ENCODE data around the gene CARD11. TPM values are rescaled to one million over a fixed set of nuclear protein-coding genes. Genes with fewer than 3 reads are reported as not detected.

Gene CARD11
- total and polyA plus RNA-seq, 2 of the 13 experiments (the other 11 are each of a cell fraction or from before 2014, with no cell fraction given): 0.04 TPM; not detected in 1

DNA sequence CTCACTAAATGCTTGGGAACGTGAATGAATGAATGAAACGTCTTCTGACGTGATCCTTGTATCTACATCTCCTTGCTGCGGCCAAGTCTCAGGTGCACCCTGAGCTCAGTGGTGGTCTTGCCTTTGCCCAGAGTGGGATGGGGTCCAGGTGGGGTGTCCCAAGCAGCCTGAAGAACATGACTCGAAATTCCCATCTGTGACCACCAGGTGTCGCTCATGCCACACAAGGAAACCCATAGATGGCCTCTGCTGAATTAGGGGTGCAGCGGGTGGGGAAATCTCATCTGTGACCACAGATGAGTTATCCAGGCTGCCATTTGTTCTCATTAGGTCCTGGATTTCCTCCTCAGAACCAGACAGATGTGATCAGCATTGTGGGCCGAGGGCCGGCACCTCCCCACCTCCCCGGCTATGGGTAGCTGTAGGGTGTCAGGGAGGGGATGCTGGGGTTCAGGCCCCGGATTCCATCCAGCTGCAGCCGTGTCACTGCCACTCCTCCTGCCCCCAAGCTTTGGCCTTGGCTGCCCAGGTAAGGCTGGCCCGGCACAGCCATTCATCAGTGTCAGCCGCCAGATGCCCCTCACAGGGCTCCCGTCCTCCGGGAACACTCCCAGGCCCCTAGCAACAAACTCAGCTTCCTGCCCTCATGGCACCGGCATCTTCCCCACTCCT lies 178.5 kb downstream of the CARD11 start (continued):
- TF ChIP-seq IRF2 (CRISPR knock-in tag; IDR thresholded peaks at IDR 0.05) (no peak), KLF15 (CRISPR knock-in tag; IDR thresholded peaks at IDR 0.05; ENCODE audit: borderline replicate concordance) (no peak), MLLT10 (CRISPR knock-in tag; IDR thresholded peaks at IDR 0.05) (no peak), SIX1 (CRISPR knock-in tag; IDR thresholded peaks at IDR 0.05; ENCODE audit: borderline replicate concordance) (no peak), ZNF512 (CRISPR knock-in tag; IDR thresholded peaks at IDR 0.05) (no peak), SMAD1 (CRISPR knock-in tag; IDR thresholded peaks at IDR 0.05; ENCODE audit: borderline replicate concordance, low read depth) (no peak), JUN (CRISPR knock-in tag; IDR thresholded peaks at IDR 0.05) (no peak), RAD21 (CRISPR knock-in tag; IDR thresholded peaks at IDR 0.05) (peak; percentile 88), ZNF558 (CRISPR knock-in tag; IDR thresholded peaks at IDR 0.05; ENCODE audit: borderline replicate concordance) (no peak), TBL1XR1 (IDR thresholded peaks at IDR 0.05; ENCODE audit: borderline replicate concordance, low read length, partially characterized antibody) (no peak), MEIS1 (CRISPR knock-in tag; IDR thresholded peaks at IDR 0.05; ENCODE audit: borderline replicate concordance) (no peak), KLF11 (CRISPR knock-in tag; IDR thresholded peaks at IDR 0.05) (no peak), ARNT2 (CRISPR knock-in tag; IDR thresholded peaks at IDR 0.05; ENCODE audit: low read depth) (no peak), ZNF12 (CRISPR knock-in tag; IDR thresholded peaks at IDR 0.05) (no peak), ZNF205 (CRISPR knock-in tag; IDR thresholded peaks at IDR 0.05) (peak; percentile 54; the same call in 1 of the 2 replicates), NR0B2 (CRISPR knock-in tag; IDR thresholded peaks at IDR 0.05) (no peak), ZNF501 (CRISPR knock-in tag; IDR thresholded peaks at IDR 0.05) (peak; percentile 40; the same call in 1 of the 2 replicates)
- TF ChIP-seq, protein P1, sequence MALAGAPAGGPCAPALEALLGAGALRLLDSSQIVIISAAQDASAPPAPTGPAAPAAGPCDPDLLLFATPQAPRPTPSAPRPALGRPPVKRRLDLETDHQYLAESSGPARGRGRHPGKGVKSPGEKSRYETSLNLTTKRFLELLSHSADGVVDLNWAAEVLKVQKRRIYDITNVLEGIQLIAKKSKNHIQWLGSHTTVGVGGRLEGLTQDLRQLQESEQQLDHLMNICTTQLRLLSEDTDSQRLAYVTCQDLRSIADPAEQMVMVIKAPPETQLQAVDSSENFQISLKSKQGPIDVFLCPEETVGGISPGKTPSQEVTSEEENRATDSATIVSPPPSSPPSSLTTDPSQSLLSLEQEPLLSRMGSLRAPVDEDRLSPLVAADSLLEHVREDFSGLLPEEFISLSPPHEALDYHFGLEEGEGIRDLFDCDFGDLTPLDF (CRISPR knock-in tag; IDR thresholded peaks at IDR 0.05): no peak
- TF ChIP-seq, protein P2, sequence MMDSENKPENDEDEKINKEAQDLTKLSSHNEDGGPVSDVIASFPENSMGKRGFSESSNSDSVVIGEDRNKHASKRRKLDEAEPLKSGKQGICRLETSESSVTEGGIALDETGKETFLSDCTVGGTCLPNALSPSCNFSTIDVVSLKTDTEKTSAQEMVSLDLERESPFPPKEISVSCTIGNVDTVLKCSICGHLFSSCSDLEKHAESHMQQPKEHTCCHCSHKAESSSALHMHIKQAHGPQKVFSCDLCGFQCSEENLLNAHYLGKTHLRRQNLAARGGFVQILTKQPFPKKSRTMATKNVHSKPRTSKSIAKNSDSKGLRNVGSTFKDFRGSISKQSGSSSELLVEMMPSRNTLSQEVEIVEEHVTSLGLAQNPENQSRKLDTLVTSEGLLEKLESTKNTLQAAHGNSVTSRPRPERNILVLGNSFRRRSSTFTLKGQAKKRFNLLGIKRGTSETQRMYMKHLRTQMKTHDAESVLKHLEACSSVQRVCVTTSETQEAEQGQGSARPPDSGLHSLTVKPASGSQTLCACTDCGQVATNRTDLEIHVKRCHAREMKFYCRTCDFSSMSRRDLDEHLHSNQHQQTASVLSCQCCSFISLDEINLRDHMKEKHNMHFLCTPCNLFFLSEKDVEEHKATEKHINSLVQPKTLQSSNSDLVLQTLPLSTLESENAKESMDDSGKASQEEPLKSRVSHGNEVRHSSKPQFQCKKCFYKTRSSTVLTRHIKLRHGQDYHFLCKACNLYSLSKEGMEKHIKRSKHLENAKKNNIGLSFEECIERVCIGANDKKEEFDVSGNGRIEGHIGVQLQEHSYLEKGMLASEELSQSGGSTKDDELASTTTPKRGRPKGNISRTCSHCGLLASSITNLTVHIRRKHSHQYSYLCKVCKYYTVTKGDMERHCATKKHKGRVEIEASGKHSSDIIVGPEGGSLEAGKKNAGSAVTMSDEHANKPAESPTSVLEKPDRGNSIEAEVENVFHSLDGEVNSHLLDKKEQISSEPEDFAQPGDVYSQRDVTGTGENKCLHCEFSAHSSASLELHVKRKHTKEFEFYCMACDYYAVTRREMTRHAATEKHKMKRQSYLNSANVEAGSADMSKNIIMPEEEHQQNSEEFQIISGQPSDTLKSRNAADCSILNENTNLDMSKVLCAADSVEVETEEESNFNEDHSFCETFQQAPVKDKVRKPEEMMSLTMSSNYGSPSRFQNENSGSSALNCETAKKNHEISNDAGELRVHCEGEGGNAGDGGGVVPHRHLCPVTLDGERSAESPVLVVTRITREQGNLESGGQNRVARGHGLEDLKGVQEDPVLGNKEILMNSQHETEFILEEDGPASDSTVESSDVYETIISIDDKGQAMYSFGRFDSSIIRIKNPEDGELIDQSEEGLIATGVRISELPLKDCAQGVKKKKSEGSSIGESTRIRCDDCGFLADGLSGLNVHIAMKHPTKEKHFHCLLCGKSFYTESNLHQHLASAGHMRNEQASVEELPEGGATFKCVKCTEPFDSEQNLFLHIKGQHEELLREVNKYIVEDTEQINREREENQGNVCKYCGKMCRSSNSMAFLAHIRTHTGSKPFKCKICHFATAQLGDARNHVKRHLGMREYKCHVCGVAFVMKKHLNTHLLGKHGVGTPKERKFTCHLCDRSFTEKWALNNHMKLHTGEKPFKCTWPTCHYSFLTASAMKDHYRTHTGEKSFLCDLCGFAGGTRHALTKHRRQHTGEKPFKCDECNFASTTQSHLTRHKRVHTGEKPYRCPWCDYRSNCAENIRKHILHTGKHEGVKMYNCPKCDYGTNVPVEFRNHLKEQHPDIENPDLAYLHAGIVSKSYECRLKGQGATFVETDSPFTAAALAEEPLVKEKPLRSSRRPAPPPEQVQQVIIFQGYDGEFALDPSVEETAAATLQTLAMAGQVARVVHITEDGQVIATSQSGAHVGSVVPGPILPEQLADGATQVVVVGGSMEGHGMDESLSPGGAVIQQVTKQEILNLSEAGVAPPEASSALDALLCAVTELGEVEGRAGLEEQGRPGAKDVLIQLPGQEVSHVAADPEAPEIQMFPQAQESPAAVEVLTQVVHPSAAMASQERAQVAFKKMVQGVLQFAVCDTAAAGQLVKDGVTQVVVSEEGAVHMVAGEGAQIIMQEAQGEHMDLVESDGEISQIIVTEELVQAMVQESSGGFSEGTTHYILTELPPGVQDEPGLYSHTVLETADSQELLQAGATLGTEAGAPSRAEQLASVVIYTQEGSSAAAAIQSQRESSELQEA (CRISPR knock-in tag; IDR thresholded peaks at IDR 0.05; ENCODE audit: not compliant biosample characterization): no peak
